Ovary (tissue), 9 donors: ENCODE results near the gene BORCS5. TPM values are rescaled to one million over a fixed set of nuclear protein-coding genes. Genes with fewer than 3 reads are reported as not detected.

ENCODE experiments used
- DNase-seq, 5 donors: peaks; one replicate each; pipeline ENCODE4 v3.0.0-alpha.2; 2019 to 2020
- H3K27ac ChIP-seq, 2 donors: fragments of 200-600 bp; one replicate each; pipeline versions ENCODE4 v1.5.1 to v1.8.0; 2019 to 2022
- H3K27me3 ChIP-seq: fragments of 200-600 bp; one replicate; pipeline ENCODE4 v1.8.0; 2022
- H3K36me3 ChIP-seq: fragments of 200-600 bp; sonication (generic); one replicate; pipeline ENCODE4 v1.5.1; 2019
- H3K4me1 ChIP-seq: one replicate; pipeline ENCODE4 v1.8.1; 2013; ENCODE audit warnings: mild to moderate bottlenecking, moderate library complexity; ENCODE audit not compliant: insufficient read depth
- H3K4me3 ChIP-seq: fragments of 200-600 bp; sonication (generic); one replicate; pipeline ENCODE4 v1.5.1; 2017
- H3K9me3 ChIP-seq, 2 donors: fragments of 200-600 bp in 1 of 2; sonication (generic) in 1 of 2; one replicate each; pipeline versions ENCODE4 v1.5.1 to v1.8.1; 2013 to 2019; ENCODE audit warnings: mild to moderate bottlenecking in 1 of 2, moderate library complexity in 1 of 2
- EP300 ChIP-seq: sonication (generic); formaldehyde crosslinking; IDR thresholded peaks from one replicate; pipeline ENCODE4 v1.6.1; 2017; ENCODE audit warnings: antibody characterized with exemption
- POLR2A ChIP-seq: fragments of 450-650 bp; IDR thresholded peaks from one replicate; pipeline ENCODE4 v1.6.1; 2017; ENCODE audit warnings: antibody characterized with exemption, mild to moderate bottlenecking, moderate library complexity
- WGBS, 3 donors: extraction: QIAGEN DNeasy Blood & Tissue Kit in 1 of 3; methylation state at CpG; one replicate each; pipeline versions ENCODE4 v1.1.5 to v1.1.7; 2013 to 2017; 5-methylcytosine and 5-hydroxymethylcytosine counted together
- intact Hi-C, 4 donors: fragments of 100-400 bp; cut with DNase I; formaldehyde crosslinking; loops; one replicate each; pipeline versions ENCODE4 v1.11.0 to v1.15.1; 2022 to 2023
- polyA plus RNA-seq, 2 donors: library from polyadenylated mRNA; stranded (reverse); fragments of 200-250 nt in 1 of 2; fragments of 350-450 nt in 1 of 2; fragmentation: Illumina TruSeq in 1 of 2; extraction: RNeasy Lipid Tissue Mini Kit (QIAGEN cat#74804) in 1 of 2; gene quantifications; one replicate each; pipeline ENCODE4 v1.2.3, GENCODE V29; 2013 to 2014
- total RNA-seq, 7 donors: library from RNA; depleted of rRNA in 2 of 7; stranded (reverse); fragments of >200 nt in 2 of 7; fragmentation: NEBNext Ultra II Directional in 3 of 7; extraction: Animal tissue kit (Norgen Biotek cat#: 25700) in 3 of 7; gene quantifications; one replicate each; pipeline versions ENCODE4 v1.1.0 to v1.2.4, GENCODE V29; 2016 to 2023
- TF ChIP-seq, protein P1 (sequence below), 3 donors: fragments of 450-650 bp in 2 of 3; fragments of 200-600 bp in 1 of 3; IDR thresholded peaks; one replicate each; pipeline versions ENCODE4 v1.5.1 to v1.8.0; 2016 to 2022; ENCODE audit warnings: antibody characterized with exemption in 3 of 3, mild to moderate bottlenecking in 1 of 3
- donor health status: DM: no; HTN: no; CAD: no; lungs with moderate emphysema.
- donor health status: DM: no; HTN: no; CAD: no.
- donor health status: Bipolar disorder and iron deficiency.
- donor health status: DM: yes; HTN: yes; CAD: no.
- donor health status: DM: no; HTN: no; CAD: no.
- donor health status: DM: yes; HTN: yes; CAD: no.

BORCS5 gene
- total and polyA plus RNA-seq, 9 donors, result 6.2 to 20.4 (median 11.5) TPM

DNA sequence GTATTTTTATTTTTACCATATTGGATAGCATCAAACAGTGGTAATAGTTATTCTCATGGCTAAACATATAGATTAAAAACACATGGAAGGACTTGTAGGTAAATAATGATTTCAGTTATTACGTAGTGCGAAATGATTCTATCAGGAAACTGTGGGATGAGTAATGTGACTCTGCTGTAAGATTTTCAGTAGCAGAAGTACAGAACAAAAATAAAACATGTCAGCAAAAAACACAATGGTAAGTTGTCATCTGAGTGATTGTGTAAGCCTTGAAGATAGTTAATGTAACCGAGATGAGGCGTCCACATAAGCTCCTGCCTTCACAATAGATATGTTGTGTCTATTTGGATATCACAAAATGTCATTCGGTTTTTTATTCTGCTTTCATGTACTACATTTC lies 99.8 kb downstream of the BORCS5 start:
- no peak for TF ChIP-seq EP300

DNA sequence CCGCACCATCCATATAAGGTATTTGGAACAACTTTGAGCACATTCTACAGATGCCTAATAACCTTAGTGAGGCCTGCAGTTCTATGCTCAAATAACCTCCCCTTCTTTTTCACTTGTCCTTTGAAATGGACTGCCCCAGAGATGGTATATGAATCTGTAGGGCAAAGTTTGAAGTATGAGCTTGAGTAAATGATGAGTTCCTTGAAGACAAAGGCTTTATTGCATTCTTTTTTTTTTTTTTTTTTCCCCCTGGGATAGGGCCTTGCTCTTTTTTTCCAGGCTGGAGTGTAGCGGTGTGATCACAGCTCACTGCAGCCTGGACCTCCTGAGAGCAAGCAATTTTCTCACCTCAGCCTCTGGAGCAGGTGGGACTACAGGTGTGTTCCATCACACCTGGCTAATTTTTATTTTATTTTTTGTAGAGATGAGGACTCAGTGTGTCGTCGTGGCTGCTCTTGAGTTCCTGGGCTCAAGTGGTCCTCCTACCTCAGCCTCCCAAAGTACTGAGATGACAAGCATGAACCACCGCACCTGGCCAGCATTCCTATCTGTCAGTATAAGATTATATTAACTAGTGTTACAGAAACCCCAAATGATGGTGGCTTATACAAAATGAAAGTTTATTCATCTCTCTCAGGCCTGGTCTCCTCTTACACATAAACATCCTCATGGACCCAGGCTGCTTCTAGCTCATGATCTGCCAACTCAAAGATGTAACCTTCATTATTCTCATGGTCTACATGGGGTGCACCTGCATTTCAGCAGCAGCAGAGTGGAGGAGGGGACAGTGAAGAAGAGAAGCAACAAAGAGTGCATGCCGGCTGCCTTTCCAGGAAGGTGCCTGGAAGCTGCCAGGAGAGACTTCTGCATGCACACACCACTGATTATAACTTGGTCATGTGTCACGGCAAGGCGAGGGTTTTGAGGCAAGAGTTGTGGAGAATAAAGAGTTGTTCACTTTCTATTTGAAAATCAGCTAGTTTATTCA lies 104.4 kb downstream of the BORCS5 start:
- no peaks in the 10 kb centered on the region for H3K9me3 ChIP-seq
- no peaks in the 10 kb centered on the region for H3K4me1 ChIP-seq
- DNase-seq, result no peak
- no peaks in the 10 kb centered on the region for H3K36me3 ChIP-seq
- H3K27me3 ChIP-seq, result no peaks in the 10 kb centered on the region
- TF ChIP-seq POLR2A, result no peak
- TF ChIP-seq EP300, result no peak
- TF ChIP-seq, protein P1, sequence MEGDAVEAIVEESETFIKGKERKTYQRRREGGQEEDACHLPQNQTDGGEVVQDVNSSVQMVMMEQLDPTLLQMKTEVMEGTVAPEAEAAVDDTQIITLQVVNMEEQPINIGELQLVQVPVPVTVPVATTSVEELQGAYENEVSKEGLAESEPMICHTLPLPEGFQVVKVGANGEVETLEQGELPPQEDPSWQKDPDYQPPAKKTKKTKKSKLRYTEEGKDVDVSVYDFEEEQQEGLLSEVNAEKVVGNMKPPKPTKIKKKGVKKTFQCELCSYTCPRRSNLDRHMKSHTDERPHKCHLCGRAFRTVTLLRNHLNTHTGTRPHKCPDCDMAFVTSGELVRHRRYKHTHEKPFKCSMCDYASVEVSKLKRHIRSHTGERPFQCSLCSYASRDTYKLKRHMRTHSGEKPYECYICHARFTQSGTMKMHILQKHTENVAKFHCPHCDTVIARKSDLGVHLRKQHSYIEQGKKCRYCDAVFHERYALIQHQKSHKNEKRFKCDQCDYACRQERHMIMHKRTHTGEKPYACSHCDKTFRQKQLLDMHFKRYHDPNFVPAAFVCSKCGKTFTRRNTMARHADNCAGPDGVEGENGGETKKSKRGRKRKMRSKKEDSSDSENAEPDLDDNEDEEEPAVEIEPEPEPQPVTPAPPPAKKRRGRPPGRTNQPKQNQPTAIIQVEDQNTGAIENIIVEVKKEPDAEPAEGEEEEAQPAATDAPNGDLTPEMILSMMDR (IDR thresholded peaks at IDR 0.05), result no peak
- no peak overlapping the region for H3K4me3 ChIP-seq
- WGBS, 3 donors, result 90 to 93% (median 91%) methylated on average over 8 of the region's 8 CpGs
- intact Hi-C loops, result no loop called here
- H3K27ac ChIP-seq, result no peak overlapping the region

More for the DNA sequence above, 99.8 kb downstream of the BORCS5 start:
- no peaks in the 10 kb centered on the region for H3K27me3 ChIP-seq
- intact Hi-C loops, result no loop called here
- no peaks in the 10 kb centered on the region for H3K4me1 ChIP-seq
- H3K4me3 ChIP-seq, result no peak overlapping the region
- no peaks in the 10 kb centered on the region for H3K9me3 ChIP-seq
- 45 to 82% (median 71%) methylated on average over 5 of the region's 5 CpGs for WGBS, 3 donors
- no peak for DNase-seq
- no peak overlapping the region for H3K27ac ChIP-seq
- H3K36me3 ChIP-seq, result no peaks in the 10 kb centered on the region

DNA sequence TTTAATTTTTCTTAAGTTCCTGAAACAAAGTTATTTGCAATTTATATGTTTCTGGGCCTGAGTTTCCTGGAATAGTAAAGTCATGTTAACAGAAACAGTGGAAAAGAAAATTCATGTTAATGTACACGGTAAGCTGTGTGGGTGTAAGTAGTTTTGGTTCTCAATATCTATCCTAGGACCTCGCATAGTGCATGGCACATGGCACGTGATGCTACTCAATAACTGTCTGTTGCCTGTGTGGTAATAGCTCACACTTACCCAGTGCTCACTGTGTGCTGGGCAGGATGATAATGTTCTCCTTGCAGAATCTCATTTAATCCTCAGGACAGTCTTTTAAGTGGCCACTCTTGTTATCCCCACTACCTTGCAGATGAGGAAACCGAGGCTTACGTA lies 105.0 kb downstream of the BORCS5 start:
- intact Hi-C loops, result no loop called here
- Histone ChIP-seq H3K36me3 (no peaks in the 10 kb centered on the region), H3K4me1 (no peaks in the 10 kb centered on the region), H3K27me3 (no peaks in the 10 kb centered on the region), H3K4me3 (no peak overlapping the region), H3K27ac (no peak overlapping the region), H3K9me3 (no peaks in the 10 kb centered on the region)
- 76 to 94% (median 86%) methylated on average over 5 of the region's 5 CpGs for WGBS, 3 donors
- no peak for DNase-seq
- TF ChIP-seq POLR2A, result no peak
- TF ChIP-seq, protein P1 (IDR thresholded peaks at IDR 0.05), result no peak
- no peak for TF ChIP-seq EP300

DNA sequence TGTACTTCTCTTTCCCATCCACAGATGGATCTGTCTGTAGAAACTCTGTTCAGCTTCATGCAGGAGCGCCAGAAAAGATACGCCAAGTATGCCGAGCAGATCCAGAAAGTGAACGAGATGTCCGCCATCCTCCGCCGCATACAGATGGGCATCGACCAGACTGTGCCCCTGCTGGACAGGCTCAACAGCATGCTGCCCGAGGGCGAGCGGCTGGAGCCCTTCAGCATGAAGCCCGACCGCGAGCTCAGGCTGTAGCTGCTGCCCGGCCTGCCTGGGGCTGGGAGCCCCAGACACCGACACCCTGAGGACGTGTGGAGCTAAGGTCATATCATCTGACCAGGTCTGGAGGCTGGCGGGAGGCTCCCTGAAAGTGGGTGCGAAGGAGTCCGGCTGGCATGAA lies 108.6 kb downstream of the BORCS5 start:
- intact Hi-C loops, result no loop called here
- DNase-seq, result no peak
- no peaks in the 10 kb centered on the region for H3K4me1 ChIP-seq
- WGBS, 3 donors, result 87 to 97% (median 89%) methylated on average over 20 of the region's 20 CpGs
- H3K4me3 ChIP-seq, result no peak overlapping the region
- TF ChIP-seq POLR2A, result no peak
- TF ChIP-seq, protein P1 (IDR thresholded peaks at IDR 0.05), result no peak
- TF ChIP-seq EP300, result no peak
- H3K27ac ChIP-seq, result no peak overlapping the region
- H3K27me3 ChIP-seq, result no peaks in the 10 kb centered on the region
- no peaks in the 10 kb centered on the region for H3K9me3 ChIP-seq
- H3K36me3 ChIP-seq, result no peaks in the 10 kb centered on the region

DNA sequence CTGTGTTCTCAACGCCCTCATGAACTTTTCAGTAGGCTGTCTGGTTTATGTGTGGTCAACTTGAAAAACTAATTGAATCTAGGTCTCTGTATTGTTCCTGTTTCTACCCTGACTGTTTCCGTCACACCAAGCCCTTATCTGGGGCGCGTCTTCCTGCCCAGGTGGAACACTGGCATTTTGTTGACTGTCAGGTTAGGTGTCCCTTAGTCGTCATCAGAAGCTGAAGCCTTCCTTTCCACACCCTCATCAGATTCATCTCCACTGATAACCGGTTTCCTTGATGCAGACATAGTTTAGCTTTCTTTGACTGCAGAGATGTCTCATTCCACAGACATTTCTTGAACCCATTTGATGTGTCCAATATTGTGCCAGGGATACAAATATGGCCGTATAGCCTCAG lies 109.3 kb downstream of the BORCS5 start:
- H3K9me3 ChIP-seq, result no peaks in the 10 kb centered on the region
- H3K36me3 ChIP-seq, result no peaks in the 10 kb centered on the region
- H3K4me1 ChIP-seq, result no peaks in the 10 kb centered on the region
- no peak overlapping the region for H3K4me3 ChIP-seq
- intact Hi-C loops, result no loop called here
- no peak for TF ChIP-seq POLR2A
- TF ChIP-seq EP300, result no peak
- TF ChIP-seq, protein P1 (IDR thresholded peaks at IDR 0.05), result no peak
- DNase-seq, result no peak
- H3K27ac ChIP-seq, result no peak overlapping the region
- H3K27me3 ChIP-seq, result no peaks in the 10 kb centered on the region
- WGBS, 3 donors, result 77 to 96% (median 95%) methylated on average over 7 of the region's 7 CpGs
